Measurements from ENCODE around the gene PMFBP1.

PMFBP1 gene

GRCh38 chr16:72173997-72174396, 2.0 kb upstream of the PMFBP1 start:
- no peak for TF ChIP-seq CTCF (IDR thresholded peaks at IDR 0.05; ENCODE audit: borderline replicate concordance, control extremely low read depth, extremely low read depth, insufficient read depth, missing control alignments)
- in situ Hi-C loops (cut with MboI; ENCODE audit: low sequenced_read_pairs, unreplicated experiment): no loop called here
- no peak for DNase-seq (ENCODE audit: low spot score)

GRCh38 chr16:72171236-72171635, 719 bp downstream of the PMFBP1 start:
- in situ Hi-C loops (cut with MboI; ENCODE audit: low sequenced_read_pairs, unreplicated experiment): no loop called here
- TF ChIP-seq CTCF (IDR thresholded peaks at IDR 0.05; ENCODE audit: borderline replicate concordance, control extremely low read depth, extremely low read depth, insufficient read depth, missing control alignments): no peak
- no peak for DNase-seq (ENCODE audit: low spot score)

GRCh38 chr16:72169708-72170107, 2.2 kb downstream of the PMFBP1 start:
- in situ Hi-C loops (cut with MboI; ENCODE audit: low sequenced_read_pairs, unreplicated experiment): no loop called here
- TF ChIP-seq CTCF (IDR thresholded peaks at IDR 0.05; ENCODE audit: borderline replicate concordance, control extremely low read depth, extremely low read depth, insufficient read depth, missing control alignments): no peak
- no peak for DNase-seq (ENCODE audit: low spot score)

GRCh38 chr16:72168365-72168764, 3.6 kb downstream of the PMFBP1 start:
- no peak for DNase-seq (ENCODE audit: low spot score)
- TF ChIP-seq CTCF (IDR thresholded peaks at IDR 0.05; ENCODE audit: borderline replicate concordance, control extremely low read depth, extremely low read depth, insufficient read depth, missing control alignments): no peak
- in situ Hi-C loops (cut with MboI; ENCODE audit: low sequenced_read_pairs, unreplicated experiment): no loop called here

GRCh38 chr16:72166954-72167561, 4.9 kb downstream of the PMFBP1 start:
- TF ChIP-seq CTCF (IDR thresholded peaks at IDR 0.05; ENCODE audit: borderline replicate concordance, control extremely low read depth, extremely low read depth, insufficient read depth, missing control alignments): no peak
- in situ Hi-C loops (cut with MboI; ENCODE audit: low sequenced_read_pairs, unreplicated experiment): no loop called here
- DNase-seq (ENCODE audit: low spot score): no peak

- TF ChIP-seq CTCF (IDR thresholded peaks at IDR 0.05; ENCODE audit: borderline replicate concordance, control extremely low read depth, extremely low read depth, insufficient read depth, missing control alignments): no peak
- in situ Hi-C loops (cut with MboI; ENCODE audit: low sequenced_read_pairs, unreplicated experiment): no loop called here
- DNase-seq (ENCODE audit: low spot score): no peak
Observed at GRCh38 chr16:72166151-72166550, 5.8 kb downstream of the PMFBP1 start.

All from GM13976 (cell line).